ENCODE data around the gene UNC13A. TPM values are rescaled to one million over a fixed set of nuclear protein-coding genes. Genes with fewer than 3 reads are reported as not detected.

UNC13A gene
- total RNA-seq, 1 donor from 2014 or later: 1.2 TPM

- no peak for TF ChIP-seq CTCF (IDR thresholded peaks at IDR 0.05; ENCODE audit: unreplicated experiment)
- DNase-seq (ENCODE audit: low spot score): no peak
- H3K27me3 Mint-ChIP-seq (ENCODE audit: unreplicated experiment): peaks cover 2% of the 10 kb centered on the region
- no peak overlapping the region for H3K4me3 Mint-ChIP-seq (ENCODE audit: unreplicated experiment)
- H3K27ac Mint-ChIP-seq (ENCODE audit: unreplicated experiment): no peak overlapping the region
- peaks cover 29% of the 10 kb centered on the region for H3K4me1 Mint-ChIP-seq (ENCODE audit: unreplicated experiment)
- H3K36me3 Mint-ChIP-seq (ENCODE audit: low read depth, unreplicated experiment): peaks cover 14% of the 10 kb centered on the region
- no peaks in the 10 kb centered on the region for H3K9me3 Mint-ChIP-seq (ENCODE audit: unreplicated experiment)
These were observed 28.3 kb upstream of the UNC13A start for GRCh38 chr19:17716309-17716929.

GRCh38 chr19:17711851-17712250 is 23.7 kb upstream of the UNC13A start:
- no peaks in the 10 kb centered on the region for H3K9me3 Mint-ChIP-seq (ENCODE audit: unreplicated experiment)
- no peaks in the 10 kb centered on the region for H3K36me3 Mint-ChIP-seq (ENCODE audit: low read depth, unreplicated experiment)
- DNase-seq (ENCODE audit: low spot score): no peak
- no peak for TF ChIP-seq CTCF (IDR thresholded peaks at IDR 0.05; ENCODE audit: unreplicated experiment)
- H3K4me1 Mint-ChIP-seq (ENCODE audit: unreplicated experiment): no peaks in the 10 kb centered on the region
- peaks cover 1% of the 10 kb centered on the region for H3K27me3 Mint-ChIP-seq (ENCODE audit: unreplicated experiment)
- no peak overlapping the region for H3K4me3 Mint-ChIP-seq (ENCODE audit: unreplicated experiment)
- H3K27ac Mint-ChIP-seq (ENCODE audit: unreplicated experiment): no peak overlapping the region

GRCh38 chr19:17706750-17707181 is 18.6 kb upstream of the UNC13A start:
- no peak for DNase-seq (ENCODE audit: low spot score)
- Mint-ChIP-seq H3K27ac (ENCODE audit: unreplicated experiment) (no peak overlapping the region), H3K36me3 (ENCODE audit: low read depth, unreplicated experiment) (no peaks in the 10 kb centered on the region), H3K27me3 (ENCODE audit: unreplicated experiment) (peaks cover 5% of the 10 kb centered on the region), H3K9me3 (ENCODE audit: unreplicated experiment) (no peaks in the 10 kb centered on the region), H3K4me1 (ENCODE audit: unreplicated experiment) (peaks cover 2% of the 10 kb centered on the region), H3K4me3 (ENCODE audit: unreplicated experiment) (no peak overlapping the region)
- no peak for TF ChIP-seq CTCF (IDR thresholded peaks at IDR 0.05; ENCODE audit: unreplicated experiment)

GRCh38 chr19:17703824-17704463 is 15.8 kb upstream of the UNC13A start:
- DNase-seq (ENCODE audit: low spot score): peak; percentile 67
- Mint-ChIP-seq H3K36me3 (ENCODE audit: low read depth, unreplicated experiment) (no peaks in the 10 kb centered on the region), H3K4me3 (ENCODE audit: unreplicated experiment) (no peak overlapping the region), H3K4me1 (ENCODE audit: unreplicated experiment) (peaks cover 2% of the 10 kb centered on the region), H3K27me3 (ENCODE audit: unreplicated experiment) (peaks cover 5% of the 10 kb centered on the region), H3K9me3 (ENCODE audit: unreplicated experiment) (no peaks in the 10 kb centered on the region), H3K27ac (ENCODE audit: unreplicated experiment) (no peak overlapping the region)
- peak; percentile 77 for TF ChIP-seq CTCF (IDR thresholded peaks at IDR 0.05; ENCODE audit: unreplicated experiment)

GRCh38 chr19:17695198-17695597 is 7.0 kb upstream of the UNC13A start:
- TF ChIP-seq CTCF (IDR thresholded peaks at IDR 0.05; ENCODE audit: unreplicated experiment): no peak
- no peaks in the 10 kb centered on the region for H3K9me3 Mint-ChIP-seq (ENCODE audit: unreplicated experiment)
- H3K36me3 Mint-ChIP-seq (ENCODE audit: low read depth, unreplicated experiment): no peaks in the 10 kb centered on the region
- H3K4me1 Mint-ChIP-seq (ENCODE audit: unreplicated experiment): no peaks in the 10 kb centered on the region
- DNase-seq (ENCODE audit: low spot score): no peak
- no peaks in the 10 kb centered on the region for H3K27me3 Mint-ChIP-seq (ENCODE audit: unreplicated experiment)
- no peak overlapping the region for H3K27ac Mint-ChIP-seq (ENCODE audit: unreplicated experiment)
- H3K4me3 Mint-ChIP-seq (ENCODE audit: unreplicated experiment): no peak overlapping the region

Data from endothelial cell (in vitro differentiated cells).